Adrenal gland (tissue), 12 donors: ENCODE measurements around the gene SDR42E2. TPM values are rescaled to one million over a fixed set of nuclear protein-coding genes. Genes with fewer than 3 reads are reported as not detected.

ENCODE experiments used
- DNase-seq, 7 donors: peaks; one replicate each; pipeline ENCODE4 v3.0.0-alpha.2; 2019 to 2020
- H3K27ac ChIP-seq, 5 donors: fragments of 200-600 bp; sonication (generic) in 4 of 5; 1 replicate in 3 of 5; 2 replicates in 2 of 5; pipeline versions ENCODE4 v1.5.1 to v1.8.0; 2016 to 2020; ENCODE audit warnings: mild to moderate bottlenecking in 1 of 5
- H3K27me3 ChIP-seq: fragments of 200-600 bp; 2 replicates; pipeline ENCODE4 v1.8.0; 2021
- H3K36me3 ChIP-seq, 2 donors: fragments of 200-600 bp; replicated peaks in 1 of 2; 1 replicate in 1 of 2; 2 replicates in 1 of 2; pipeline versions ENCODE4 v1.5.1 to v1.8.0; 2018 to 2022
- H3K4me1 ChIP-seq, 2 donors: fragments of 200-600 bp; replicated peaks in 1 of 2; 1 replicate in 1 of 2; 2 replicates in 1 of 2; pipeline versions ENCODE4 v1.5.1 to v1.8.0; 2018 to 2021
- H3K4me3 ChIP-seq, 4 donors: fragments of 200-600 bp; sonication (generic) in 3 of 4; one replicate each; pipeline ENCODE4 v1.5.1; 2016 to 2018
- H3K9me3 ChIP-seq, 3 donors: fragments of 200-600 bp; sonication (generic) in 1 of 3; replicated peaks in 1 of 3; 1 replicate in 2 of 3; 2 replicates in 1 of 3; pipeline versions ENCODE4 v1.5.1 to v1.8.0; 2016 to 2021
- POLR2A ChIP-seq, 2 donors: fragments of 450-650 bp; IDR thresholded peaks; one replicate each; pipeline ENCODE4 v1.6.1; 2017; ENCODE audit warnings: antibody characterized with exemption in 2 of 2, mild to moderate bottlenecking in 2 of 2, moderate library complexity in 1 of 2
- WGBS, 4 donors: extraction: QIAGEN DNeasy Blood & Tissue Kit in 2 of 4; methylation state at CpG; one replicate each; pipeline versions ENCODE4 v1.1.5 to v1.1.7; 2013 to 2017; 5-methylcytosine and 5-hydroxymethylcytosine counted together
- intact Hi-C, 2 donors: fragments of 100-400 bp; cut with DNase I; formaldehyde crosslinking; loops; one replicate each; pipeline versions ENCODE4 v1.14.1 to v1.15.0; 2022 to 2023
- polyA plus RNA-seq, 3 donors: library from polyadenylated mRNA; stranded (reverse); fragments of 200-250 nt in 2 of 3; fragments of 350-450 nt in 1 of 3; fragmentation: Illumina TruSeq in 1 of 3; extraction: RNeasy Lipid Tissue Mini Kit (QIAGEN cat#74804) in 1 of 3; gene quantifications; one replicate each; pipeline ENCODE4 v1.2.3, GENCODE V29; 2013 to 2014
- total RNA-seq, 9 donors: library from RNA; depleted of rRNA in 4 of 9; stranded (reverse); fragments of >200 nt in 4 of 9; fragments of 120-200 nt in 1 of 9; fragmentation: NEBNext Ultra II Directional in 1 of 9; extraction: Animal tissue kit (Norgen Biotek cat#: 25700) in 1 of 9; gene quantifications; one replicate each; pipeline versions ENCODE4 v1.1.0 to v1.2.4, GENCODE V29; 2013 to 2023
- TF ChIP-seq, protein P1 (sequence below), 6 experiments: fragments of 450-650 bp in 4 of 6; fragments of 200-600 bp in 2 of 6; sonication (generic) in 1 of 6; IDR thresholded peaks; 1 replicate in 5 of 6; 2 replicates in 1 of 6; pipeline versions ENCODE4 v1.5.1 to v1.8.0; 2016 to 2021; ENCODE audit warnings: antibody characterized with exemption in 6 of 6, mild to moderate bottlenecking in 2 of 6, moderate library complexity in 1 of 6
- donor health status: healthy with polysubstance abuse.
- donor health status: Bipolar disorder and iron deficiency.
- donor health status: DM: yes; HTN: yes; CAD: no.
- donor health status: DM: no; HTN: no; CAD: no.
- donor health status: DM: no; HTN: no; CAD: no.
- donor health status: DM: yes; HTN: yes; CAD: no.

Gene SDR42E2
- total and polyA plus RNA-seq, 12 donors = 0.08 to 0.10 TPM; not detected in 10

DNA sequence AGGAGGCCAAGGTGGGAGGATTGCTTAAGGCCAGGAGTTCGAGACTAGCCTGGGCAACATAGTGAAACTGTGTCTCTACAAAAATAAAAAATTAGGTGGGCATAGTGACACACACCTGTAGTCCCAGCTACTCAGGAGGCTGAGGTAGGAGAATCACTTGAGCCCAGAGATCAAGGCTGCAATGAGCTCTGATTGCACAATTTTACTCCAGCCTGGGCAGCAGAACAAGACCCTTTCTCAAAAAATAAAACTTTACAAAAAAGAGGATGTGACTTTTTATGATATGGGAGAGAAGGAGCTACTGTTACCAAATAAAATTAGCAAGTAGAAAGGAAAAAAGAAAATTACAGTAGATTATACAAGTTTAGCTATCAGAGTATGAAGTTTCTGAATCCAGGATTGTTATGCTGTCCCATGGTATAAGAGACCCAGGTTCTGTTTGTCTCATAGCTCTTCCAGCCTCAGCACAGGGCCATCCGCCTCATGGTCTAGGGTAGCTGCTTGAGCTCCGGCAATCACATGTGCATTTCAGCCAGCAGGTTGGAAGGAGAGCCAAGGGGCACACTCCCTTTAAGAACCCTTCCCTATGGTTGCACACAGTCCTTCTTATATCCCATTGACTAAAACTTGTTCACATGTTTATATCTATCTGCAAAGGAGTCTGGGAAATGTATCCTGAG is 57.2 kb downstream of the SDR42E2 start:
- WGBS, 4 donors = 95 to 99% (median 97%) methylated on average over 3 of the region's 3 CpGs
- Histone ChIP-seq H3K27ac (peak overlapping the region in 2 of 5 donors; percentile 73 to 77), H3K4me1 (peaks cover 11 to 24% of the 10 kb centered on the region in 2 donors), H3K9me3 (no peaks in the 10 kb centered on the region), H3K36me3 (no peaks in the 10 kb centered on the region), H3K27me3 (no peaks in the 10 kb centered on the region), H3K4me3 (no peak overlapping the region)
- TF ChIP-seq, protein P1, sequence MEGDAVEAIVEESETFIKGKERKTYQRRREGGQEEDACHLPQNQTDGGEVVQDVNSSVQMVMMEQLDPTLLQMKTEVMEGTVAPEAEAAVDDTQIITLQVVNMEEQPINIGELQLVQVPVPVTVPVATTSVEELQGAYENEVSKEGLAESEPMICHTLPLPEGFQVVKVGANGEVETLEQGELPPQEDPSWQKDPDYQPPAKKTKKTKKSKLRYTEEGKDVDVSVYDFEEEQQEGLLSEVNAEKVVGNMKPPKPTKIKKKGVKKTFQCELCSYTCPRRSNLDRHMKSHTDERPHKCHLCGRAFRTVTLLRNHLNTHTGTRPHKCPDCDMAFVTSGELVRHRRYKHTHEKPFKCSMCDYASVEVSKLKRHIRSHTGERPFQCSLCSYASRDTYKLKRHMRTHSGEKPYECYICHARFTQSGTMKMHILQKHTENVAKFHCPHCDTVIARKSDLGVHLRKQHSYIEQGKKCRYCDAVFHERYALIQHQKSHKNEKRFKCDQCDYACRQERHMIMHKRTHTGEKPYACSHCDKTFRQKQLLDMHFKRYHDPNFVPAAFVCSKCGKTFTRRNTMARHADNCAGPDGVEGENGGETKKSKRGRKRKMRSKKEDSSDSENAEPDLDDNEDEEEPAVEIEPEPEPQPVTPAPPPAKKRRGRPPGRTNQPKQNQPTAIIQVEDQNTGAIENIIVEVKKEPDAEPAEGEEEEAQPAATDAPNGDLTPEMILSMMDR (IDR thresholded peaks at IDR 0.05) = no peak
- intact Hi-C loops = no loop called here
- DNase-seq = no peak

DNA sequence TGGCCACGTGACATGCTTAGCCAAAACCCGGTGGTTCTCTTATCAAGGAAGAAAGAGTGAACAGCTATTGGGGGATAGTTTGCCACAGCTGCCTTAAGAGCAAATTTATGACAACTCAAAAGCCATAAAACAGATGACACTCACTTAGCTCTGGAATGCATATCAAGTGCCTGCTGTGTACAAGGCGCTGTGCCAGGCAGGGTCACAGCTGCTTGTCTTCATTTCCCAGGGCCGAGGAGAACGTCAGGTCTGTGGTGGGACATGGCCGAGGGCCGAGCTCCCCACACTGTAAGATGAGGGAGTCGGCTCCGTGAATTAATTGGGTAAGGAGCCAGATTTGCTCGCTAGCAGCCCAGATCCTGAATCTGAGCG is 57.7 kb downstream of the SDR42E2 start:
- Histone ChIP-seq H3K36me3 (no peaks in the 10 kb centered on the region), H3K4me1 (peaks cover 11 to 24% of the 10 kb centered on the region in 2 donors), H3K27ac (peak overlapping the region in 3 of 5 donors; percentile 46 to 77 (median 73)), H3K9me3 (no peaks in the 10 kb centered on the region), H3K4me3 (no peak overlapping the region), H3K27me3 (no peaks in the 10 kb centered on the region)
- WGBS, 4 donors = 65 to 84% (median 78%) methylated on average over 11 of the region's 11 CpGs
- no peak for TF ChIP-seq POLR2A (IDR thresholded peaks at IDR 0.05)
- intact Hi-C loops = no loop called here
- no peak for DNase-seq

DNA sequence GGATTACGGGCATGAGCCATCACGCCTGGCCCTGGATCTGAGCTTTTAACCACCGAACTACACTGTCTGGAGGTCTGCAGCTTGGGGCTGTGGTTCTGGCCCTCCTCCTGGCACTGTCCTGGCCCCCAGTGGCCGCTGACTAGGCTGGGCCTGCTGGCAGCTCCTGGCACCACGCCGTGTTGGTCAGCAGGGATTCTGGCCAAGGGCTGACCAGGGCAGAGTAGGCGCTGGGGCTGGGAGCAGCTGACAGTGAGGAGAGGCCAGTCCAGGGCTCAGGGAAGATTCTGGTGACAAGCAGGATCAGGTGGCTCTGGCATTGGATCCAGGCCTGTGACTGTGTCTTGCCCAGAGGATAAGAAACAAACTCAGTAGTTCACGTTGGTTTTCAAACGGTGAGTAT is 58.4 kb downstream of the SDR42E2 start:
- DNase-seq = peak; percentile 79 to 93 (median 90)
- H3K36me3 ChIP-seq = no peaks in the 10 kb centered on the region
- intact Hi-C loops = no loop called here
- H3K9me3 ChIP-seq = no peaks in the 10 kb centered on the region
- H3K4me3 ChIP-seq = no peak overlapping the region
- peaks cover 10 to 23% of the 10 kb centered on the region in 2 donors for H3K4me1 ChIP-seq
- WGBS, 4 donors = 39 to 64% (median 61%) methylated on average over 3 to 9 of the region's 9 CpGs
- peak overlapping the region in 4 of 5 donors; percentile 20 to 77 (median 60) for H3K27ac ChIP-seq
- H3K27me3 ChIP-seq = no peaks in the 10 kb centered on the region
- TF ChIP-seq POLR2A (IDR thresholded peaks at IDR 0.05) = peak in 1 of 2 donors; percentile 40
- TF ChIP-seq, protein P1 (IDR thresholded peaks at IDR 0.05) = peak in 1 of 6 experiments; percentile 13

DNA sequence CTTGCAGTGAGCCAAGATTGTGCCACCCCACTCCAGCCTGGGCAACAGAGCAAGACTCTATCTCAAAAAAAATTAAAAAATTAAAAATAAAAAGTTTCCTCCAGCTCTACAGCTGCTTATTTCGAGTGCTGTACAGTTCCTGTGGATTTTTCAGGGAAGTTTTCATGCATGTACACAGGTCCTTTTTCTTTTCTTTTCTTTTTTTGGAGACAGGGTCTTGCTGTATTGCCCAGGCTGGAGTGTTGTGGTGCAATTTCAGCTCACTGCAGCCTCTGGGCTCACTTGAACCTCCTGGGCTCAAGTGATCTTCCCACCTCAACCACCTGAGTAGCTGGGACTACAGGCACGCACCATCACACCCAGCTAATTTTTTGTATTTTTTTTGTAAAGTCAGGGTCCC is 59.7 kb downstream of the SDR42E2 start:
- Histone ChIP-seq H3K9me3 (no peaks in the 10 kb centered on the region), H3K4me1 (peaks cover 0 to 15% of the 10 kb centered on the region in 2 donors), H3K27me3 (no peaks in the 10 kb centered on the region), H3K36me3 (no peaks in the 10 kb centered on the region), H3K4me3 (no peak overlapping the region), H3K27ac (peak overlapping the region in 1 of 5 donors; percentile 77)
- no peak for DNase-seq
- TF ChIP-seq, protein P1 (IDR thresholded peaks at IDR 0.05) = no peak
- no peak for TF ChIP-seq POLR2A (IDR thresholded peaks at IDR 0.05)
- intact Hi-C loops = no loop called here
- WGBS, 4 donors = 97 to 100% (median 99%) methylated on average over 2 of the region's 2 CpGs

DNA sequence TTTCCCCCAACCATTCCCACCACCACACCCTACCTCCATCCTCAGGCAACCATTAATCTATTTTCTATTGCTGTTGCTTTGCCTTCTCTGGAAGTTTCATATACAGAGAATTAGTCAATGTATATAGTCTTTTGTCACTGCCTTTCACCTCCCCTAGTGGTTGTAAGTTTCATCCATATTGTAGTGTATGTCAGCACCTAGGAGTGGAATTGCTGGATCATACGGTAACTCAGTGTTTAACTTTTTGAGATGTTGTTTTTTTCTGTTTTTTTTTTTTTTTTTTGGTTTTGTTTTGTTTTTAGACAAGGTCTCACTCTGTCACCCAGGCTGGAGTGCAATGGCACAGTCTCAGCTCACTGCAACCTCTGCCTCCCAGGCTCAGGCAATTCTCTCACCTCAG is 60.7 kb downstream of the SDR42E2 start:
- TF ChIP-seq POLR2A (IDR thresholded peaks at IDR 0.05) = no peak
- TF ChIP-seq, protein P1 (IDR thresholded peaks at IDR 0.05) = peak in 1 of 6 experiments; percentile 9
- WGBS, 4 donors = 80 to 95% (median 85%) methylated on average over 1 of the region's 1 CpG
- Histone ChIP-seq H3K36me3 (peaks cover 0 to 7% of the 10 kb centered on the region in 2 donors), H3K9me3 (no peaks in the 10 kb centered on the region), H3K27ac (no peak overlapping the region), H3K27me3 (no peaks in the 10 kb centered on the region), H3K4me3 (no peak overlapping the region), H3K4me1 (peaks cover 0 to 15% of the 10 kb centered on the region in 2 donors)
- intact Hi-C loops = no loop called here
- no peak for DNase-seq
